Activated CD4-positive, alpha-beta memory T cell treated with anti-CD3 and anti-CD28 coated beads for 36 hours (primary cell): Measurements from ENCODE around the gene CNPY2. TPM values are rescaled to one million over a fixed set of nuclear protein-coding genes. Genes with fewer than 3 reads are reported as not detected.

Source experiments
- CTCF ChIA-PET: fragments of 350-600 bp; sonication (Branson Sonifier 250); formaldehyde crosslinking; loops from one replicate; lab custom pipeline; 2021; ENCODE audit warnings: antibody characterized with exemption, inconsistent platforms; lab: Charles Lee
- POLR2A ChIA-PET: fragments of 350-600 bp; sonication (Branson Sonifier 250); formaldehyde crosslinking; loops from one replicate; lab custom pipeline; 2021; ENCODE audit warnings: antibody characterized with exemption; lab: Charles Lee
- DNase-seq: peaks from one replicate; pipeline ENCODE4 v3.0.0-alpha.2; 2020
- H3K27ac Mint-ChIP-seq: one replicate; pipeline ENCODE4 v1.8.0; 2021; ENCODE audit warnings: mixed read lengths
- H3K27me3 Mint-ChIP-seq: one replicate; pipeline ENCODE4 v1.8.0; 2021; ENCODE audit warnings: mixed read lengths
- H3K36me3 Mint-ChIP-seq: one replicate; pipeline ENCODE4 v1.8.0; 2021; ENCODE audit warnings: mixed read lengths
- H3K4me1 Mint-ChIP-seq: one replicate; pipeline ENCODE4 v1.8.0; 2021; ENCODE audit warnings: low read depth, mixed read lengths
- H3K4me3 Mint-ChIP-seq: one replicate; pipeline ENCODE4 v1.8.0; 2021; ENCODE audit warnings: mild to moderate bottlenecking, mixed read lengths
- H3K9me3 Mint-ChIP-seq: one replicate; pipeline ENCODE4 v1.8.0; 2021; ENCODE audit warnings: mixed read lengths
- intact Hi-C: fragments of 100-400 bp; cut with micrococcal nuclease; formaldehyde crosslinking; loops from one replicate; pipeline ENCODE4 v1.15.1; 2023
- total RNA-seq, 2 experiments: library from RNA; stranded (reverse); gene quantifications; one replicate each; pipeline ENCODE4 v1.2.3, GENCODE V29; 2021

The CNPY2 gene
- total RNA-seq, 2 experiments from 2014 or later, result 74.7 to 91.6 TPM

GRCh38 chr12:56308714-56309113, 7.1 kb downstream of the CNPY2 start:
- H3K27ac Mint-ChIP-seq, result no peak overlapping the region
- H3K4me1 Mint-ChIP-seq, result no peaks in the 10 kb centered on the region
- no peaks in the 10 kb centered on the region for H3K9me3 Mint-ChIP-seq
- intact Hi-C loops, result no loop called here
- POLR2A ChIA-PET, result interaction anchor here (0.5 kb wide), 1 partner anchor 10 kb away, joined by 4 read pairs; no protein-coding TSS in a partner anchor
- CTCF ChIA-PET, result interaction anchor here (0.7 to 1.7 kb wide), 5 partner anchors 9 to 155 kb away, joined by 3 to 7 read pairs (median 3); partner anchors contain the start of genes IL23A and STAT2
- H3K27me3 Mint-ChIP-seq, result no peaks in the 10 kb centered on the region
- no peak overlapping the region for H3K4me3 Mint-ChIP-seq
- DNase-seq, result no peak
- H3K36me3 Mint-ChIP-seq, result peaks cover 18% of the 10 kb centered on the region

GRCh38 chr12:56307221-56307965, 8.4 kb downstream of the CNPY2 start:
- no peak overlapping the region for H3K27ac Mint-ChIP-seq
- no peak overlapping the region for H3K4me3 Mint-ChIP-seq
- peaks cover under 1% of the 10 kb centered on the region for H3K4me1 Mint-ChIP-seq
- DNase-seq, result no peak
- intact Hi-C loops, result no loop called here
- ChIA-PET CTCF (interaction anchor here (0.5 to 1.7 kb wide), 2 partner anchors 53 to 157 kb away, joined by 3 to 4 read pairs; partner anchors contain the start of gene STAT2), POLR2A (no interaction called here)
- no peaks in the 10 kb centered on the region for H3K27me3 Mint-ChIP-seq
- H3K9me3 Mint-ChIP-seq, result no peaks in the 10 kb centered on the region
- peaks cover 18% of the 10 kb centered on the region for H3K36me3 Mint-ChIP-seq

GRCh38 chr12:56304872-56305590, 10.8 kb downstream of the CNPY2 start:
- Mint-ChIP-seq H3K27ac (no peak overlapping the region), H3K4me1 (peaks cover 18% of the 10 kb centered on the region), H3K9me3 (no peaks in the 10 kb centered on the region), H3K36me3 (peaks cover 14% of the 10 kb centered on the region), H3K4me3 (no peak overlapping the region), H3K27me3 (no peaks in the 10 kb centered on the region)
- POLR2A ChIA-PET, result no interaction called here
- DNase-seq, result no peak
- CTCF ChIA-PET, result interaction anchor here (0.7 kb wide), 1 partner anchor 41 kb away, joined by 3 read pairs; no protein-coding TSS in a partner anchor
- intact Hi-C loops, result no loop called here

- Mint-ChIP-seq H3K36me3 (peaks cover 12% of the 10 kb centered on the region), H3K27ac (no peak overlapping the region), H3K4me3 (no peak overlapping the region), H3K9me3 (no peaks in the 10 kb centered on the region), H3K27me3 (no peaks in the 10 kb centered on the region), H3K4me1 (peaks cover 18% of the 10 kb centered on the region)
- DNase-seq, result no peak
- ChIA-PET CTCF (interaction anchor here (1.3 kb wide), 1 partner anchor 11 kb away, joined by 4 read pairs; no protein-coding TSS in a partner anchor), POLR2A (no interaction called here)
- intact Hi-C loops, result no loop called here
Observed at GRCh38 chr12:56304276-56304675, 11.5 kb downstream of the CNPY2 start.

GRCh38 chr12:56300644-56301464, 14.9 kb downstream of the CNPY2 start:
- H3K27me3 Mint-ChIP-seq, result no peaks in the 10 kb centered on the region
- H3K36me3 Mint-ChIP-seq, result peaks cover 25% of the 10 kb centered on the region
- H3K4me1 Mint-ChIP-seq, result peaks cover 46% of the 10 kb centered on the region

DNA sequence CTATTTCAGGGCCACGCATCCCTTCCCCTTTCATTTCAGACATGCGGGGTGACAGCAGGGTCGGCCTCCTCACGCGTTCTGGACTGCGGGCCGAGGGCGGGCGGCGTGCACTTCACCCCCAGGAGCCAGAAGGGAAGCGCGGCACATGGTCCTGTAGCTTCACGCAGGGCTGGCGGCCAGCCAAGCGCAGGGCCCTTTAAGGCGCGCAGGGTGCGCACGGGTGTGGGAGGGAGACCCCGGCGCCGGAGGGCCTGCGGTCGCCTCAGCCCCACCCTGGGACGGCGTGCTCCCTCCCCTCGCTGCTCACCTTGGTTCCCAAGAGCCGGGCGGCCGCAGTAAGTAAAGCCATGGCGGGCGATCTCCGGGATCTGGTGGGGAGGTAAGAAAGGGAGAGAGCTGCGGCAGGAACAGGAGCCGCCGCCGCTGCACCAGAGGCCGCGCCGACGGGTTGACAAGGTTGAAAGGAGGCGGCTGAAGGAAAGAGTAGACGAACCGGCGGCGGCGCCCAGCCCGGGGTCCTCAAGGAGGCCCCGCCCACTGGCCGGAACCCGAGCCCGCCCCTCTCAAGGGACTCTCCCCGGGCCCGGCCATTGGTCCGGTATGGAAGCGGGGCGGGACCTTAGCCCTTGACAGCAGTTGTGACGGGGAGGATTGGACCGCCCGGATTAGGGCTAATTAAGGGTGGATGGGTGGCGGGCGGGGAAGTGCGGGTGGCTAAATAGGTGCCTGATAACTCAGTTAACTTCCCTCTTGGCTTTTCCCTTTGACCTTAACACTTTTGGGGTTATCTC, 15.7 kb downstream of the CNPY2 start, which contains the start of gene CS:
Gene CS, minus strand, starts transcription at position 478 of the 791 bp plus-strand sequence. Its CDS starts 129 bp downstream, at position 349.
- Mint-ChIP-seq H3K4me1 (peaks cover 46% of the 10 kb centered on the region), H3K27me3 (no peaks in the 10 kb centered on the region), H3K36me3 (peaks cover 21% of the 10 kb centered on the region), H3K9me3 (no peaks in the 10 kb centered on the region), H3K27ac (peak within 1 kb of the TSS; percentile 98), H3K4me3 (peak within 1 kb of the TSS; percentile 98)
- peak; percentile 99 for DNase-seq
- ChIA-PET CTCF (interaction anchor here (1.0 to 2.0 kb wide), 5 partner anchors 9 to 164 kb away, joined by 3 to 6 read pairs (median 4); partner anchors contain the start of genes COQ10A, STAT2 and TIMELESS), POLR2A (interaction anchor here (0.6 to 2.4 kb wide), 9 partner anchors 11 to 110 kb away, joined by 3 to 9 read pairs (median 3); partner anchors contain the start of genes CNPY2, IL23A, PAN2 and SMARCC2)
- intact Hi-C loops, result loop anchor here (1.0 to 2.0 kb wide), 10 partner anchors 16 to 182 kb away; partner anchors contain the start of genes COQ10A, IL23A, MYL6 and PAN2

More at GRCh38 chr12:56300644-56301464, 14.9 kb downstream of the CNPY2 start:
- DNase-seq, result no peak
- ChIA-PET POLR2A (interaction anchor here (1.3 to 2.4 kb wide), 3 partner anchors 10 to 111 kb away, joined by 4 to 9 read pairs (median 5); partner anchors contain the start of genes PAN2 and SMARCC2), CTCF (interaction anchor here (0.7 to 1.6 kb wide), 2 partner anchors 20 to 148 kb away, joined by 4 read pairs; partner anchors contain the start of gene TIMELESS)
- Mint-ChIP-seq H3K9me3 (no peaks in the 10 kb centered on the region), H3K4me3 (peak overlapping the region; percentile 98), H3K27ac (peak overlapping the region; percentile 98)
- intact Hi-C loops, result loop anchor here (1.0 to 2.0 kb wide), 10 partner anchors 15 to 183 kb away; partner anchors contain the start of genes COQ10A, IL23A, MYL6 and PAN2

GRCh38 chr12:56299308-56299852, 16.4 kb downstream of the CNPY2 start:
- H3K4me1 Mint-ChIP-seq, result peaks cover 48% of the 10 kb centered on the region
- peak; percentile 25 for DNase-seq
- POLR2A ChIA-PET, result interaction anchor here (0.6 to 2.4 kb wide), 9 partner anchors 16 to 170 kb away, joined by 3 to 9 read pairs (median 3); partner anchors contain the start of genes CNPY2, IL23A, PAN2 and SMARCC2
- peak overlapping the region; percentile 98 for H3K4me3 Mint-ChIP-seq
- peaks cover 19% of the 10 kb centered on the region for H3K36me3 Mint-ChIP-seq
- peak overlapping the region; percentile 98 for H3K27ac Mint-ChIP-seq
- intact Hi-C loops, result no loop called here
- CTCF ChIA-PET, result interaction anchor here (1.0 to 2.0 kb wide), 7 partner anchors 9 to 180 kb away, joined by 3 to 6 read pairs (median 4); partner anchors contain the start of genes COQ10A, STAT2 and TIMELESS
- H3K9me3 Mint-ChIP-seq, result no peaks in the 10 kb centered on the region
- H3K27me3 Mint-ChIP-seq, result no peaks in the 10 kb centered on the region

GRCh38 chr12:56298828-56299227, 17.0 kb downstream of the CNPY2 start:
- H3K9me3 Mint-ChIP-seq, result no peaks in the 10 kb centered on the region
- H3K36me3 Mint-ChIP-seq, result peaks cover 21% of the 10 kb centered on the region
- CTCF ChIA-PET, result interaction anchor here (1.0 to 2.0 kb wide), 5 partner anchors 10 to 179 kb away, joined by 3 to 6 read pairs (median 4); partner anchors contain the start of genes COQ10A and STAT2
- intact Hi-C loops, result no loop called here
- H3K27me3 Mint-ChIP-seq, result no peaks in the 10 kb centered on the region
- peaks cover 52% of the 10 kb centered on the region for H3K4me1 Mint-ChIP-seq
- no peak for DNase-seq
- peak overlapping the region; percentile 98 for H3K27ac Mint-ChIP-seq
- H3K4me3 Mint-ChIP-seq, result peak overlapping the region; percentile 98
- POLR2A ChIA-PET, result interaction anchor here (0.7 to 2.2 kb wide), 10 partner anchors 10 to 181 kb away, joined by 3 to 9 read pairs (median 3); partner anchors contain the start of genes CNPY2, IL23A, PAN2 and SMARCC2

DNA sequence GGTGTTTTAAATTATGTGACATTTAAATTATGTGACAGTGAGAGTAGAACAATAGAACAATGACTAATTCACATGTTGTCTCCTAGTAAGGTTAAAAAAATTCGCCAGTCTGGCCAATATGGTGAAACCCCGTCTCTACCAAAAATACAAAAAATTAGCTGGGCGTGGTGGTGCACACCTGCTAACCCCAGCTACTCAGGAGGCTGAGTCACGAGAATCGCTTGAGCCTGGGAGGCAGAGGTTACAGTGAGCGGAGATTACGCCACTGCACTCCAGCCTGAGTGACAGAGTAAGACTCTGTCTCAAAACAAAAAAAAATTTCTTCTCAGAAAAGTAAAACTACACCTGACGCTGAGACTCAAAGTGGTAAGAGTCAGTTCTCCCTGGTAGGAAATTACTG, 18.4 kb downstream of the CNPY2 start:
- intact Hi-C loops, result no loop called here

More for the DNA sequence above, 18.4 kb downstream of the CNPY2 start:
- Mint-ChIP-seq H3K27me3 (no peaks in the 10 kb centered on the region), H3K36me3 (peaks cover 21% of the 10 kb centered on the region), H3K27ac (peak overlapping the region; percentile 42), H3K4me1 (peaks cover 58% of the 10 kb centered on the region), H3K4me3 (no peak overlapping the region), H3K9me3 (no peaks in the 10 kb centered on the region)
- DNase-seq, result peak; percentile 16
- CTCF ChIA-PET, result interaction anchor here (1.9 kb wide), 1 partner anchor 167 kb away, joined by 6 read pairs; no protein-coding TSS in a partner anchor
- POLR2A ChIA-PET, result interaction anchor here (1.3 kb wide), 1 partner anchor 36 kb away, joined by 3 read pairs; the partner anchor contains the start of gene PAN2
